ENCODE results near the gene TBC1D13.

Gene TBC1D13

DNA sequence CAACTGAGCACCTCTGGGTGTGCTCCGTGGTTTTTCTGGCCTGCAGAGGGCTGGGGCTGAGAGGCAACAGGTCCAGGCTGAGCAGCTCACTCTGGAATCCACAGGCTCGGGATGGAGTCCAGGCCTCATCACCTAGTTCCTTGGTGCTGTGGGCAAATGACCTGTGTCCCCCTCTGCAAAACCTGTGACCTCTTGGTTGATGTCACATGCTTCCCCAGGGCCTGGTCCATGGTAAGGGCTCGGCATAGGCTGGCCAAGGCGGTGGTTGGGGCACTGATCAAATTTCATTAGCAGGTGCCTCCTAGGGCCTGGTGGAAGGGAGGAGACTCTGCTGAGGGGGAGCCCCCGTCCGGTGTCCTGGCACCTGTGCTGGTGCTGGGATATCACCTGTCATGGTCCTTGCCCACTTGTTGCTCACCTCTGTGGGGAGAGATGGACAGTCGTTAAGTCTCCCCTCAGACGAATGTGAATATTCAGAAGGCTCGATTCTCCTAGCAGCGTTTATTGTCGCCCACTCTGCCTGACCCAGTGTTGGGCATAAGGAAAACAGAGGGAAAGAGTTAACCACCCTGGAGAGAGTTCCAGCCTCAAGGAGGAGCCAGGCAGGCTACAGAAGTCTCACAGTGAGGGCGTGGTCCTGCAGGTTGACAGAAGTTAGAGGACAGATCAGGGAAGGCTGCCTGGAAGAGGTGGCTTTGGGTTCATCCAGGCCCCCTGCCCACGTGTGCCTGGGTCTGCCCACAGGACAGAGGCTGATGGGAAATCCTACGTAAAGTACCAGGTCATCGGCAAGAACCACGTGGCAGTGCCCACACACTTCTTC, 34.7 kb downstream of the TBC1D13 start:
- Mint-ChIP-seq H3K4me3 (no peak overlapping the region), H3K27ac (no peak overlapping the region), H3K4me1 (ENCODE audit: low read depth) (peaks cover 5% of the 10 kb centered on the region), H3K27me3 (ENCODE audit: low read depth) (no peaks in the 10 kb centered on the region), H3K9me3 (no peaks in the 10 kb centered on the region), H3K36me3 (ENCODE audit: low read depth) (peaks cover 14% of the 10 kb centered on the region)

DNA sequence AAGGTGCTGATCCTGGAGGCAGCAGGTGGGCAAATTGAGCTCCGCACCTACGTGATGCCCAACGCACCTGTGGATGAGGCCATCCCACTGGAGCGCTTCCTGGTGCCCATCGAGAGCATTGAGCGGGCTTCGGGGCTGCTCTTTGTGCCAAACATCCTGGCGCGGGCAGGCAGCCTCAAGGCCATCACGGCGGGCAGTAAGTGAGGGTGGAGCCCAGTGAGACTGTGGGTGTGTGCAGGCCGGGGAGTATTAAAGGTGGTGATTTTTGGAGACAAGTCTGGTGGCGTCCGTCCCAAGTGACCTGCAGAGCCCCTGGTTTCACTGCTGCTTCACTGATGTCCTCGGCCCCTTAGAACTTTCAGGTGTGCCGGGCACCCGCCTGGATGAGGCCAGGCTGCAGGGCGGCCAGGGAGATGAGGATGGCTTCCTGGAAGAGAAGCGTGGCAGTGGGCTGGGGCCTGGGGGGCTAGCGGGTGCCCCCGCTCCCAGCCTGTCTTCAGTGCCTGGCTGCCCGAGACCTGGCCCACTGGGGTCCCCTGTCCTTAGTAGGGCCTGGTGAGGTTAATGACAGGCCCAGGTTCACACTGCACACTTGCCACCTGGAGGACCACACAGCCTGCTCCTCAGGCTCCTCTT, 35.5 kb downstream of the TBC1D13 start:
- Mint-ChIP-seq H3K27me3 (ENCODE audit: low read depth) (no peaks in the 10 kb centered on the region), H3K4me1 (ENCODE audit: low read depth) (peaks cover 6% of the 10 kb centered on the region), H3K36me3 (ENCODE audit: low read depth) (peaks cover 20% of the 10 kb centered on the region), H3K4me3 (no peak overlapping the region), H3K9me3 (no peaks in the 10 kb centered on the region), H3K27ac (no peak overlapping the region)

DNA sequence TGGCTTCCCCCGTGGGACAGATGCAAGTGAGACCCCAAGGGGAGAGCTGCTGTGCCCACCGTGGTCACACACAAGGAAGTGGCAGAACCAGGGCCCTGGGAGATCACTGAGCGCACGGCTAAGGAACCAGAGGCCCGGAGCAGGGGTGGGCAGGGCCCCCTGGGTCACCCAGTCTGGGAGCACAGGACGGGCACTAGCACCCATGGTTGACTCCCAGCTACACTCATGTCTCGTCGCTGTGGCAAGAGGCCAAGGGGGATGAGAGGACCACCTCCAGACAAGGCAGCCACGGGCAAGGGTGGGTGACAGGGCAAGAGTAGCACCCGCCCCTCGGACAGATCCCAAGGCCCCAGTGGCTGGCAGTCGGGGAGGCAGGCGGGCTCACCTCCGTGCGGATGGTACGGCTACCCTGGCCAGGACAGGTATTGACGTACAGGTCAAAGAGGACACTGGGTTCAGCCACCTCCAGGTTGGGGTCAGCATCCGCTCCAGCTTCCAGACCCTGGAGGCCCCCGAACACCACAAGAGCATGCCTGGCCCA, 36.4 kb downstream of the TBC1D13 start:
- H3K9me3 Mint-ChIP-seq: no peaks in the 10 kb centered on the region
- H3K4me3 Mint-ChIP-seq: no peak overlapping the region
- H3K27ac Mint-ChIP-seq: no peak overlapping the region
- peaks cover 23% of the 10 kb centered on the region for H3K36me3 Mint-ChIP-seq (ENCODE audit: low read depth)
- H3K4me1 Mint-ChIP-seq (ENCODE audit: low read depth): peaks cover 8% of the 10 kb centered on the region
- H3K27me3 Mint-ChIP-seq (ENCODE audit: low read depth): no peaks in the 10 kb centered on the region

DNA sequence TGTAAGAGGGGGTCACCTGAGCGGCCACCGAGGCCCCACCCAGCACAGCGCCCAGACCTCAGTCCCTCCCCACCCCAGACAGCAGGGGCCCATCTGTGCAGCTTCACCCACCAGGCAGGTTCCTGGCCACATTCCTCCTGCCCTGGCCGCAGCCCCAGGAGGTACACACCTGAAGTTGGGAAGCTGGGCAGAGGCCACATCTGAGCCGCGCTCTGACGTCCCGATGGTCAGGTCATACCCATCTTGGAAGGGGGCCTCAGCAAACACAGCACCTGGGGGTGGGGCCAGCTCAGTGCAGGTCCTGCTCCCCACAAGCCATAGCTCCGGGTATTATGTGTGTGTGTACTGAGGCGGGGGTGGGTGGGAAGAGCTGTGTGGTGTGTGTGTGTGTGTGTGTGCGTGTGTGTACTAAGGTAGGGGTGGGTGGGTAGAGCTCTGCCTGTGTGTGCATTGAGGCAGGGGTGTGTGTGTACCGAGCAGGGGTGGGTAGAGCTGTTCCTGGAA, 36.9 kb downstream of the TBC1D13 start:
- no peak overlapping the region for H3K27ac Mint-ChIP-seq
- no peak overlapping the region for H3K4me3 Mint-ChIP-seq
- peaks cover 25% of the 10 kb centered on the region for H3K36me3 Mint-ChIP-seq (ENCODE audit: low read depth)
- H3K4me1 Mint-ChIP-seq (ENCODE audit: low read depth): peaks cover 13% of the 10 kb centered on the region
- H3K27me3 Mint-ChIP-seq (ENCODE audit: low read depth): no peaks in the 10 kb centered on the region
- H3K9me3 Mint-ChIP-seq: no peaks in the 10 kb centered on the region

DNA sequence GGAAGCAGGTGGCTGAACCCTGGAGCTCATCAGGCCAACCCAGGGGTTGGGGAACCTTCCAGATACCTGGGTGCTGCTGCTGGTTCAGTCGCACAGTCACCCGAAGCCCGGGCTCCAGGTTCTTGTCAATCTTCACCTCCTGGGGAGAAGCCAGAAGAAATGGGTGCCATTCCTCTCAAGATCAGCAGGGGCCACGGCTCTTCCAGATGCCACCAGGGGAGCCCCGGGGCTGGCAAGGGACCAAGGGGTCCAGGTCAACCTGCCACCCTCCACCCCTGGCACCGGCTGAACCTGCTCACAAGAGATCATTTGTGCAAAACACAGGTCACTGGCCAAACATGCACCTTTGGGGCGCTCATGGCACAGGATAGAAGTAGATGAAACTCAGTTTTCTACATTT, 37.9 kb downstream of the TBC1D13 start:
- no peak overlapping the region for H3K27ac Mint-ChIP-seq
- H3K36me3 Mint-ChIP-seq (ENCODE audit: low read depth): peaks cover 30% of the 10 kb centered on the region
- H3K4me1 Mint-ChIP-seq (ENCODE audit: low read depth): peaks cover 18% of the 10 kb centered on the region
- no peak overlapping the region for H3K4me3 Mint-ChIP-seq
- no peaks in the 10 kb centered on the region for H3K27me3 Mint-ChIP-seq (ENCODE audit: low read depth)
- no peaks in the 10 kb centered on the region for H3K9me3 Mint-ChIP-seq

DNA sequence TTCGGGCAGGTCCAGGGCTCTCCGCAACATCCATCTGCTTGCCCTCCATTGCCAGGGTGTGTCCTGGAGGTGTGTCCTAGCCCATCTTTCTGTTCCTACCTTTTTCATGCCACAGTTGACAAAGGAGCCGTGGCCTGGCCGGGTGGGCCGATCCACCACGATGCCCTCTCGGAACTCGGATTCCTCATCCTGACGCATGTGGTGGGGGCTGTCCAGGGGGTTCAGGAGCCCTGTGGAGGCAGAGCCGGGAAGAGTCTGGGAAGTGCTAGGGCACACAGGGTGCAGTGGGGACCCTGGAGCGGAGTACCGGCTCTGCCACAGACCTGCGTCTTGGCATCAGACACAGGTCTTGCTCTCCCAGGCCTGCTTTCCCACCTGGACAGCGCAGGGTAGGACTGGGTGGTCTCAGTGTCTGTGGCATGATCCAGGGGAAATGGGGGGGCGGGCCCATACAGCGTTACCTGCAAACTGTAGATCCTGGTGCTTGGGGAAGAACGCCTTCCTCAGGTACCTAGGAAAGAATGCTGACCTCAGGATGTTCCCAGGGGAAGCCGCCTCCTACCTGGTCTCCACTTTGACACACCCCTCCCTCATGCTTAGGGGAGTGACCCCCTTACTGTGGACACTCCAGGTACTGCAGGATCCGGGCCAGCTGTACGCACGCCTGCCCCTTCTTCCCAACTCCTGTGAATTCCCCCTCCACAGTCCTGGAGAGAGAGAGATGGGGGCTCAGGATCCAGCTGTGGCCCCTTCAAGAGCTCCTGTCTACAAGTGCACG, 39.1 kb downstream of the TBC1D13 start:
- peaks cover 30% of the 10 kb centered on the region for H3K36me3 Mint-ChIP-seq (ENCODE audit: low read depth)
- H3K27ac Mint-ChIP-seq: no peak overlapping the region
- no peaks in the 10 kb centered on the region for H3K9me3 Mint-ChIP-seq
- H3K27me3 Mint-ChIP-seq (ENCODE audit: low read depth): no peaks in the 10 kb centered on the region
- H3K4me3 Mint-ChIP-seq: no peak overlapping the region
- peaks cover 18% of the 10 kb centered on the region for H3K4me1 Mint-ChIP-seq (ENCODE audit: low read depth)

DNA sequence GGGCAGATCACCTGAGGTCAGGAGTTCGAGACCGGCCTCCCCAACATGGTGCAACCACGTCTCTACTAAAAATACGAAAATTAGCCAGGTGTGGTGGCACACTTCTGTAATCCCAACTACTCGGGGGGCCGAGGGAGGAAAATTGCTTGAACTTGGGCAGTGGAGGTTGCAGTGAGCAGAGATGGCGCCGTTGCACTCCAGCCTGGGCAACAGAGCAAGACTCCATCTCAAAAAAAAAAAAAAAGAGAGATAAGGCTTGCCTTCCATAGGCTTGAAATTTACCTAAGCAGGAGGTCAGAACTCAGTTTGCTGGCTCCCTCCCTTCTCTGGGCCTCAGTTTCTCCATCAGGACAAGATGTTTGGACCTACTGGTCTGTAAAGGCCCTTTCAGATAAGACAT, 41.2 kb downstream of the TBC1D13 start:
- H3K4me1 Mint-ChIP-seq (ENCODE audit: low read depth): peaks cover 15% of the 10 kb centered on the region
- peaks cover 21% of the 10 kb centered on the region for H3K36me3 Mint-ChIP-seq (ENCODE audit: low read depth)
- H3K9me3 Mint-ChIP-seq: no peaks in the 10 kb centered on the region
- H3K27me3 Mint-ChIP-seq (ENCODE audit: low read depth): no peaks in the 10 kb centered on the region
- peak overlapping the region; percentile 93 for H3K4me3 Mint-ChIP-seq
- H3K27ac Mint-ChIP-seq: peak overlapping the region; percentile 52

DNA sequence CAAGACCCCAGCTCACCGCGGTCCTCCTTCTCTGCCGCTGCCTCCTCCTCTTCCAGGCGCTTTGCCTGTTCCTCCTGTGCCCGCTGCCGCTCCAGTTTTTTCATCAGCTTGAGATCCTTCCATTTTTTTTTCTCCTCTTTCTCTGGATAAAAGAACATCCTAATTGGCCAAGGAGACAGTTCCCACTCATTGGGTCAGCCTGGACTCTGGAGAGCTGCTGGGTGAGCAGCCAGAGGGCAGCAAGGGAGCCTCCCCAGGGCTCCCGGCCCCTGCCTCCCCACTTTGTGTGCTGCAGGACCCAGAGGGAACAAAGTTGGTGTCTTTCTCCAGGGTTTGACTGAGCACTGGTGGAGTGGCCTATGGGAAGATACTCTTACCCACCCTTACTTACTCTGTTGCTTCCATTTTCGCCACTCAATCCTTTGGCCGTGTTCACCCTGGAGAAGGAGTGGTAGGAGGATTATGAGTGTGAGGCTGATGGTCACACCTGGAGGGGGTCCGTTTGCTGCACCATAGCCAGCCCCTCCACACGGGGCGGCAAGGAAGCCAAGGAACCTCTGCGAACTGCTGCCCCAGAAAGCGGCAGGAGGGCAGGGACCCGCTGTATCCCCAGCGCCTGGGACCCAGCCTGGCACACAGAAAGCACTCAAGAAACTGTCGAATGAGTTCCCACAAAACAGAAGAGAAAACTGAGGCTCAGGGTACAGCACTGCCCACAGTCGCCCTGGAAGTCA, 41.8 kb downstream of the TBC1D13 start:
- Mint-ChIP-seq H3K9me3 (no peaks in the 10 kb centered on the region), H3K4me1 (ENCODE audit: low read depth) (peaks cover 15% of the 10 kb centered on the region), H3K27ac (peak overlapping the region; percentile 89), H3K4me3 (peak overlapping the region; percentile 93), H3K27me3 (ENCODE audit: low read depth) (no peaks in the 10 kb centered on the region), H3K36me3 (ENCODE audit: low read depth) (peaks cover 20% of the 10 kb centered on the region)

DNA sequence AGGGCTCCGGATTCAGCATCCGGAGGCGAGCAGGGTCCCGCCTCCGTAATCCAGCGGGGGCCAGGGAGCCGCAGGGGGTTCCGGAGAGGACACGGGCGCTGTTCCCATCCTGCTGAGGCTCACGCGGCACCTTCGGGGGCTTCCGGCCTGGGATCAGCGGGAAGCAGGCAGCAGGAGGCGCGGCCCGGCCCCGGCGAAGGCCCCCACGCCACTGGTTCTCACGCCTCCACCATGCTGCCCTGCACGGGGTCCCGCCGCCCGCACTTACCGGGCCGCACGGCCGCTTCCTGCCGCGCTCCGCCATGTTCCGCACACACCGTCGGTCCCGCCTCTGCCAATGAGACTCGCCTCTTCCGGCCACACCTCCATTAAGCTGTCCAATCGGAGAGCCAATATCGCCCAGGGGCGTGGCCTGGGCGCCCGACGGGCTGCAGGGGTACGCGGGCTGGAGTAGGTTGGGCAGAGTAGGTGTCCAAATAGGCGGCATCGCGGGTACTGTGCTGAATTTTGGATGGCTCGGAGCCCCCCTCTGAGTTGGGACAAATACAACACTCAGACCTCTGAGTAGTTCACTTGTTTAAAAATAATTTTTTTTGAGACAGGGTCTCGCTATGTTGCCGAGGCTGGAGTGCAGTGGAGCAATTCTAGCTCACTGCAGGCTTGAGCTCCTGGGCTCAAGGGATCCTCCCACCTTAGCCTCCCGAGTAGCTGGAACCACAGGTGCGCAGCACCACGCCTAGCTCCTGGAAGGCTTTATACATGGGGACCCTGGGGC, 42.6 kb downstream of the TBC1D13 start, which contains the start of gene SPOUT1:
SPOUT1 (minus strand) TSS at position 318 of the 775 bp plus-strand sequence; CDS start at position 304, 14 bp downstream.
- peaks cover 19% of the 10 kb centered on the region for H3K36me3 Mint-ChIP-seq (ENCODE audit: low read depth)
- H3K9me3 Mint-ChIP-seq: no peaks in the 10 kb centered on the region
- H3K4me1 Mint-ChIP-seq (ENCODE audit: low read depth): peaks cover 15% of the 10 kb centered on the region
- peak within 1 kb of the TSS; percentile 89 for H3K27ac Mint-ChIP-seq
- no peaks in the 10 kb centered on the region for H3K27me3 Mint-ChIP-seq (ENCODE audit: low read depth)
- peak within 1 kb of the TSS; percentile 93 for H3K4me3 Mint-ChIP-seq

DNA sequence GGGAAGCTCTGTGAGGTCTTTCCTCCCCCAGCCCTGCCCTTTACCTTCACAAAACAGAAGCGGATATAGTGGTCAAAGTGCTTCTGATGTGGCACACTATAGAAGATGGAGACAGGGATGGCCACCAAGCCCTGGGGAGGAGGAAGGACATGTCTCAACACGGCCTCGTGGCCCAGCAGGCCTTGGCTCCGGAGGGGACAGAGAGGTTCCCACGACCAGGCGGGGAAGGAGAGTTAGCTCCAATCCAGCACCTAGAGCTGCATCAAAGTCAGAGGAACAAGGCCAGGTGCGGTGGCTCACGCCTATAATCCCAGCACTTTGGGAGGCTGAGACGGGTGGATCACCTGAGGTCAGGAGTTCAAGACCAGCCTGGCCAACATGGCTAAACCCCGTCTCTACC, 46.6 kb downstream of the TBC1D13 start:
- Mint-ChIP-seq H3K36me3 (ENCODE audit: low read depth) (peaks cover 17% of the 10 kb centered on the region), H3K4me1 (ENCODE audit: low read depth) (peaks cover 7% of the 10 kb centered on the region), H3K4me3 (no peak overlapping the region), H3K27ac (no peak overlapping the region), H3K9me3 (no peaks in the 10 kb centered on the region), H3K27me3 (ENCODE audit: low read depth) (no peaks in the 10 kb centered on the region)

DNA sequence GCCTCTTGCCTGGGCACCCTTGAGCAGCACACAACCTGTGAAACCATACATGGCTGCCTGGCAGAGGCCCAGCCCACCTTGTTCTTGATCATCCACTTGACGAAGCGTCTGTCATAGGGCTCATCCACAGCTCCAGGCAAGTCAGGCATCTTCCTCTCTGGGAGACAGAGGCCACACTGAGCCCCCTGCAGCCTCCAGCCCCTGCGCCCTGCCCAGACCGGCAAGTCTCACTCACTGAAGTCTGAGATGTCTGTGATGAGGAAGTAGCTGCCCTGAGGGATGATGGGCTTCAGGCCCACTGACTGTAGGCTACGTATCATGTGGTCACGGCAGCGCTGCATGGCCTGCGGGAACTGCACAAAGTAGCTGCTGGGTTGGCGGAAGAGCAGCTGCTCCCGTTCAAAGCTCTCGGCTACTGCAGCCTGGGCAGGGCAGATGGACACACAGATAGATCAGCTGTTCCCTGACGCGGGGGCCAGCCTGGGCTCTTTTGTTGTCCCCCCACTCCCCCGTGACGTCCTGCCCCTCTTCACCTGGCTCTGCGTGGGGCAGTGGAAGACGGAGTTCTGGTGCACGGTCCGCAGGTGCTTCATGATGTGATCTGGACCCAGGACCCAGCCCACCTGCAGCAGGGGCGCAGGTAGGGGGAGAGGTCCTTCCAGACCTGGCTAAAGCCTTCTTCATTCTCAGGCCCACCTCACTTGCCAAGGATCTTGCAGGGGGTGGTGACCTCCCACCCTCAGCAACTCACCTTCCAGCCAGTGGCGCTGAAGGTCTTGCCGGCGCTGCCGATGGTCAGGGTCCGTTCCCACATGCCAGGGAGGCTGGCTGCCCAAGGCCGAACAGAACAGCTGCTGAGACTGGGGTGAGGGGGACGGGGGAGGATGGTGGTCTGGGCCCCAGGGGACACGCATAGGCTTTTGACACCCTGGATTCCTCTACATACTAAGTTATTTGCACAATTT, 48.5 kb downstream of the TBC1D13 start:
- Mint-ChIP-seq H3K27ac (no peak overlapping the region), H3K4me3 (no peak overlapping the region), H3K27me3 (ENCODE audit: low read depth) (no peaks in the 10 kb centered on the region)

DNA sequence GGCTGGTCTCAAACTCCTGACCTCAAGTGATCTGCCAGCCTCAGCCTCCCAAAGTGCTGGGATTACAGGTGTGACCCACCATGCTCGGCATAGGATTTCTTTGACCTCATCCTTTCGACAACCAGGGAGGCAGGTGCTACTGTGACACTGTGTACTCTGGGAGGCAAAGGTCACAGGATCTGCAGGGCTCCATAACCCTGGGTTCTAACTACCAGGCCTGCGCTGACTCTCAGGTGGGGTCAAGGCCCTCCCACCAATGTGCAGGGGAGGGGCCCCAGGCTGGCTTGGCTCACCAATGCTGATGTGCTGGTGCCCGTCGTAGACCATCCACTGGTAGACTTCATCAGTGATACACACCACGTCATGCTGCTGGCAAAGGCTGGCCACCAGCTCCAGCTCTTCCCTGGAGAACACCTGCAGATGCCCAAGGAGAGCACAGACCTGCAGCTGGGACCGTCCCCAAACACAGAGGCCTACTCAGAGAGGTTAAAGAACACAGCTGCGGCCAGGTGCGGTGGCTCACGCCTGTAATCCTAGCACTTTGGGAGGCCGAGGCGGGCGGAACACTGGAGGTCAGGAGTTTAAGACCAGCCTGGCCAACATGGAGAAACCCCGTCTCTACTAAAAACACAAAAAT, 49.6 kb downstream of the TBC1D13 start:
- Mint-ChIP-seq H3K27ac (no peak overlapping the region), H3K9me3 (no peaks in the 10 kb centered on the region), H3K4me1 (ENCODE audit: low read depth) (no peaks in the 10 kb centered on the region), H3K36me3 (ENCODE audit: low read depth) (peaks cover 12% of the 10 kb centered on the region), H3K4me3 (no peak overlapping the region), H3K27me3 (ENCODE audit: low read depth) (no peaks in the 10 kb centered on the region)

More for the DNA sequence above, 48.5 kb downstream of the TBC1D13 start:
- Mint-ChIP-seq H3K9me3 (no peaks in the 10 kb centered on the region), H3K36me3 (ENCODE audit: low read depth) (peaks cover 12% of the 10 kb centered on the region), H3K4me1 (ENCODE audit: low read depth) (no peaks in the 10 kb centered on the region)

Data from T-helper 1 cell treated with Interleukin-12 subunit alpha and Interleukin-12 subunit beta and Interleukin-4 antibody, amounts not matched to agents 30 μg/mL and 1 μg/mL, for 36 hours (primary cell).